NB4 (cell line): ENCODE results near the gene SOCS2.
A peak's percentile ranks its signal among the peaks of the same experiment; 100 is the strongest.

Experiments used
- CTCF ChIP-seq: IDR thresholded peaks from one replicate; pipeline ENCODE4 v1.5.1; 2012; ENCODE audit warnings: low read depth, low read length
- MAX ChIP-seq: IDR thresholded peaks from 2 replicates; pipeline ENCODE4 v1.6.1; 2011; ENCODE audit warnings: low read depth, low read length
- MYC ChIP-seq: IDR thresholded peaks from 2 replicates; pipeline ENCODE4 v1.6.1; 2011; ENCODE audit warnings: low read depth, low read length
- POLR2A ChIP-seq: IDR thresholded peaks from 2 replicates; pipeline ENCODE4 v1.6.1; 2011; ENCODE audit warnings: mild to moderate bottlenecking; ENCODE audit not compliant: insufficient read length; ENCODE audit errors: extremely low read depth

GRCh38 chr12:93563807-93564538 is 8.5 kb upstream of the SOCS2 start:
- peak; percentile 19 for TF ChIP-seq CTCF
- TF ChIP-seq POLR2A = no peak
- TF ChIP-seq MAX = no peak
- no peak for TF ChIP-seq MYC
